DND-41 (cell line): ENCODE measurements around the gene FBXO46.

ENCODE experiments used
- ATAC-seq: fragments of 200-7000 bp; cut with Tn5 transposase; 3 replicates; pipeline ENCODE4 v1.9.1; 2021; ENCODE audit warnings: low read depth; ENCODE audit not compliant: insufficient read depth
- DNase-seq: peaks from one replicate; pipeline ENCODE4 v3.0.0-alpha.2; 2020
- H2AFZ ChIP-seq: 2 replicates; pipeline ENCODE4 v1.6.0; 2012; ENCODE audit warnings: low read depth, low read length
- H3K27ac ChIP-seq: 2 replicates; pipeline ENCODE4 v1.5.1; 2012; ENCODE audit warnings: low read length, inconsistent platforms
- H3K27me3 ChIP-seq: fragments of 200-600 bp; sonication (generic); 2 replicates; pipeline ENCODE4 v1.6.0; 2012; ENCODE audit warnings: low read length, mild to moderate bottlenecking, inconsistent platforms; ENCODE audit not compliant: insufficient read depth, poor library complexity
- H3K36me3 ChIP-seq: 2 replicates; pipeline ENCODE4 v1.5.1; 2012; ENCODE audit warnings: low read length, inconsistent platforms; ENCODE audit not compliant: insufficient read depth
- H3K4me1 ChIP-seq: 2 replicates; pipeline ENCODE4 v1.5.1; 2012; ENCODE audit warnings: mild to moderate bottlenecking, low read length; ENCODE audit not compliant: insufficient read depth
- H3K4me2 ChIP-seq: 2 replicates; pipeline ENCODE4 v1.6.0; 2012; ENCODE audit warnings: mild to moderate bottlenecking, moderate library complexity, low read length, inconsistent platforms; ENCODE audit not compliant: insufficient read depth
- H3K4me3 ChIP-seq, 2 experiments: fragments of 200-600 bp in 1 of 2; shearing (Covaris generic) in 1 of 2; 2 replicates each; pipeline ENCODE4 v1.5.1; 2012 to 2016; ENCODE audit warnings: inconsistent platforms in 2 of 2, low read length in 2 of 2, mild to moderate bottlenecking in 2 of 2, low read depth in 1 of 2, moderate library complexity in 1 of 2
- H3K79me2 ChIP-seq: 2 replicates; pipeline ENCODE4 v1.6.0; 2012; ENCODE audit warnings: low read length, inconsistent platforms; ENCODE audit not compliant: insufficient read depth
- H3K9ac ChIP-seq: 2 replicates; pipeline ENCODE4 v1.6.0; 2012; ENCODE audit warnings: low read depth, mild to moderate bottlenecking, inconsistent platforms, low read length, moderate library complexity
- H3K9me3 ChIP-seq: 2 replicates; pipeline ENCODE4 v1.5.1; 2012; ENCODE audit warnings: low read length, moderate library complexity, mild to moderate bottlenecking, inconsistent platforms; ENCODE audit not compliant: insufficient read depth, severe bottlenecking
- H4K20me1 ChIP-seq: 2 replicates; pipeline ENCODE4 v1.6.0; 2012; ENCODE audit warnings: low read length; ENCODE audit not compliant: insufficient read depth
- EZH2 ChIP-seq: IDR thresholded peaks from 3 replicates; pipeline ENCODE4 v1.6.1; 2012; ENCODE audit warnings: borderline replicate concordance, low read depth, mild to moderate bottlenecking, moderate library complexity, low read length, inconsistent platforms; ENCODE audit not compliant: severe bottlenecking
- TF ChIP-seq, protein P1 (sequence below): IDR thresholded peaks from 2 replicates; pipeline ENCODE4 v1.5.1; 2012; ENCODE audit warnings: borderline replicate concordance, low read length, moderate library complexity, mild to moderate bottlenecking; ENCODE audit not compliant: poor library complexity, severe bottlenecking; ENCODE audit errors: extremely low read depth

FBXO46 gene

GRCh38 chr19:45778010-45778661, 47.4 kb upstream of the FBXO46 start:
- TF ChIP-seq, protein P1, sequence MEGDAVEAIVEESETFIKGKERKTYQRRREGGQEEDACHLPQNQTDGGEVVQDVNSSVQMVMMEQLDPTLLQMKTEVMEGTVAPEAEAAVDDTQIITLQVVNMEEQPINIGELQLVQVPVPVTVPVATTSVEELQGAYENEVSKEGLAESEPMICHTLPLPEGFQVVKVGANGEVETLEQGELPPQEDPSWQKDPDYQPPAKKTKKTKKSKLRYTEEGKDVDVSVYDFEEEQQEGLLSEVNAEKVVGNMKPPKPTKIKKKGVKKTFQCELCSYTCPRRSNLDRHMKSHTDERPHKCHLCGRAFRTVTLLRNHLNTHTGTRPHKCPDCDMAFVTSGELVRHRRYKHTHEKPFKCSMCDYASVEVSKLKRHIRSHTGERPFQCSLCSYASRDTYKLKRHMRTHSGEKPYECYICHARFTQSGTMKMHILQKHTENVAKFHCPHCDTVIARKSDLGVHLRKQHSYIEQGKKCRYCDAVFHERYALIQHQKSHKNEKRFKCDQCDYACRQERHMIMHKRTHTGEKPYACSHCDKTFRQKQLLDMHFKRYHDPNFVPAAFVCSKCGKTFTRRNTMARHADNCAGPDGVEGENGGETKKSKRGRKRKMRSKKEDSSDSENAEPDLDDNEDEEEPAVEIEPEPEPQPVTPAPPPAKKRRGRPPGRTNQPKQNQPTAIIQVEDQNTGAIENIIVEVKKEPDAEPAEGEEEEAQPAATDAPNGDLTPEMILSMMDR = no peak
- no peak for TF ChIP-seq EZH2
- H3K4me2 ChIP-seq = no peak overlapping the region

DNA sequence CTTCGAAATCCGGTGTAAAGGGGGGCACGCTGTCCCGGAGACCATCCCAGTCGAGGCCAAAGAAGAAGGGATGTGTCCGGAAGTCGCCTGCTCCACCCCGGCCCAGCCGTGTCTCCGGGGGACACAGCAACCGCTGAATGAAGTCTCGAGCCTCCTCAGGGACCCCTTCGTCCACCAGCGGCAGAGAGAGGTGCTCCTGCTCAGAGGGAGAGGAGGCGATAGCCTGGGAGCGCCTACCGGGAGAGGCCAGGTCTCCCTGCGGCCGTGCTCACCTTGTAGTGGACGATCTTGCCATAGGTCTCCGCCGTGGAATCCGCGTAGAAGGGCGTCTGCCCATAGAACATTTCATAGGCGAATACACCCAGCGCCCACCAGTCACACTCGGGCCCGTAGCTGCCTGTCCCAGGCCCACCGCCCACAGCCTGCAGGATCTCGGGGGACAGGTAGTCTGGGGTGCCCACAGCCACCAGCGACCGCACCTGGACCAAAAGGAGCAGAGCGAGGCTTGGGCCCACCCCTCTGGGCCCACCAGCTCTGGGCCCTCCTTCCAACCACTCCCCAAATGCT, 46.8 kb upstream of the FBXO46 start:
- DNase-seq (no peak), ATAC-seq (no peak)
- no peak overlapping the region for H3K4me2 ChIP-seq
- no peaks in the 10 kb centered on the region for H3K79me2 ChIP-seq
- H3K27ac ChIP-seq = no peak overlapping the region
- peaks cover 20% of the 10 kb centered on the region for H3K36me3 ChIP-seq
- H3K27me3 ChIP-seq = no peaks in the 10 kb centered on the region
- H2AFZ ChIP-seq = no peak overlapping the region
- TF ChIP-seq, protein P1 = no peak
- TF ChIP-seq EZH2 = no peak
- H3K9ac ChIP-seq = no peak overlapping the region
- no peaks in the 10 kb centered on the region for H3K4me1 ChIP-seq
- peaks cover 17% of the 10 kb centered on the region for H4K20me1 ChIP-seq
- no peaks in the 10 kb centered on the region for H3K9me3 ChIP-seq
- no peak overlapping the region for H3K4me3 ChIP-seq

More at GRCh38 chr19:45778010-45778661, 47.4 kb upstream of the FBXO46 start:
- Histone ChIP-seq H3K36me3 (peaks cover 20% of the 10 kb centered on the region), H3K79me2 (no peaks in the 10 kb centered on the region), H3K9me3 (no peaks in the 10 kb centered on the region), H3K27me3 (no peaks in the 10 kb centered on the region), H4K20me1 (peaks cover 17% of the 10 kb centered on the region), H3K9ac (no peak overlapping the region), H2AFZ (no peak overlapping the region), H3K27ac (no peak overlapping the region), H3K4me1 (no peaks in the 10 kb centered on the region), H3K4me3 (no peak overlapping the region)
- ATAC-seq (no peak), DNase-seq (no peak)

GRCh38 chr19:45774765-45775164, 44.1 kb upstream of the FBXO46 start:
- no peak for ATAC-seq
- no peaks in the 10 kb centered on the region for H3K27me3 ChIP-seq

More at GRCh38 chr19:45774765-45775164, 44.1 kb upstream of the FBXO46 start:
- no peak overlapping the region for H3K4me3 ChIP-seq
- peaks cover 13% of the 10 kb centered on the region for H3K4me1 ChIP-seq
- no peak overlapping the region for H3K27ac ChIP-seq
- H3K4me2 ChIP-seq = no peak overlapping the region
- no peak overlapping the region for H3K9ac ChIP-seq
- no peaks in the 10 kb centered on the region for H3K9me3 ChIP-seq
- no peak for DNase-seq
- H3K79me2 ChIP-seq = no peaks in the 10 kb centered on the region
- H3K36me3 ChIP-seq = peaks cover 22% of the 10 kb centered on the region
- H2AFZ ChIP-seq = no peak overlapping the region
- peaks cover 4% of the 10 kb centered on the region; the same call in 1 of the 2 replicates for H4K20me1 ChIP-seq
- TF ChIP-seq, protein P1 = no peak
- no peak for TF ChIP-seq EZH2
